Skeletal muscle tissue (tissue), 4 donors: ENCODE measurements around the gene LRRC8D. TPM values are rescaled to one million over a fixed set of nuclear protein-coding genes. Genes with fewer than 3 reads are reported as not detected.

ENCODE experiments used
- H3K27ac ChIP-seq: one replicate; pipeline ENCODE4 v1.7.0; 2013; ENCODE audit warnings: mild to moderate bottlenecking, low read depth, low read length, inconsistent platforms
- H3K27me3 ChIP-seq, 3 donors: one replicate each; pipeline ENCODE4 v1.7.0; 2013; ENCODE audit warnings: low read length in 3 of 3; ENCODE audit not compliant: control insufficient read depth in 3 of 3, insufficient read depth in 3 of 3
- H3K36me3 ChIP-seq, 3 donors: one replicate each; pipeline ENCODE4 v1.7.0; 2013; ENCODE audit warnings: low read length in 3 of 3; ENCODE audit not compliant: control insufficient read depth in 3 of 3, insufficient read depth in 3 of 3
- H3K4me1 ChIP-seq, 3 donors: one replicate each; pipeline ENCODE4 v1.7.0; 2013; ENCODE audit warnings: low read length in 3 of 3, mild to moderate bottlenecking in 3 of 3; ENCODE audit not compliant: control insufficient read depth in 3 of 3, insufficient read depth in 3 of 3
- H3K4me3 ChIP-seq, 3 donors: one replicate each; pipeline ENCODE4 v1.7.0; 2013; ENCODE audit warnings: low read length in 3 of 3
- H3K9ac ChIP-seq, 3 donors: one replicate each; pipeline ENCODE4 v1.7.0; 2013; ENCODE audit warnings: low read length in 3 of 3, mild to moderate bottlenecking in 3 of 3, moderate library complexity in 2 of 3, low read depth in 1 of 3
- H3K9me3 ChIP-seq, 3 donors: one replicate each; pipeline ENCODE4 v1.7.0; 2013; ENCODE audit warnings: low read length in 3 of 3; ENCODE audit not compliant: control insufficient read depth in 3 of 3
- total RNA-seq: library from RNA; depleted of rRNA; stranded (reverse); fragments of >200 nt; gene quantifications from one replicate; pipeline ENCODE4 v1.2.3, GENCODE V29; 2014
- donor health status: Osteomylitis.

LRRC8D gene
- total RNA-seq, 1 donor from 2014 or later = 4.7 TPM

GRCh38 chr1:89953929-89954328, 133.1 kb downstream of the LRRC8D start:
- H3K27ac ChIP-seq = no peak overlapping the region
- no peak overlapping the region for H3K9ac ChIP-seq
- H3K9me3 ChIP-seq = no peaks in the 10 kb centered on the region
- no peaks in the 10 kb centered on the region for H3K36me3 ChIP-seq
- H3K27me3 ChIP-seq = no peaks in the 10 kb centered on the region
- no peak overlapping the region for H3K4me3 ChIP-seq
- H3K4me1 ChIP-seq = no peaks in the 10 kb centered on the region

- Histone ChIP-seq H3K4me3 (no peak overlapping the region), H3K27ac (no peak overlapping the region), H3K9ac (no peak overlapping the region), H3K27me3 (no peaks in the 10 kb centered on the region), H3K36me3 (no peaks in the 10 kb centered on the region), H3K4me1 (no peaks in the 10 kb centered on the region), H3K9me3 (no peaks in the 10 kb centered on the region)
These were observed 133.6 kb downstream of the LRRC8D start for GRCh38 chr1:89954401-89954800.

GRCh38 chr1:89955311-89956205, 134.7 kb downstream of the LRRC8D start:
- Histone ChIP-seq H3K36me3 (no peaks in the 10 kb centered on the region), H3K4me1 (no peaks in the 10 kb centered on the region), H3K9ac (no peak overlapping the region), H3K27me3 (no peaks in the 10 kb centered on the region), H3K4me3 (no peak overlapping the region), H3K27ac (no peak overlapping the region), H3K9me3 (no peaks in the 10 kb centered on the region)

GRCh38 chr1:89957107-89957506, 136.3 kb downstream of the LRRC8D start:
- Histone ChIP-seq H3K9ac (no peak overlapping the region), H3K36me3 (no peaks in the 10 kb centered on the region), H3K4me1 (peaks cover 0 to 3% (median 2%) of the 10 kb centered on the region in 3 donors), H3K9me3 (no peaks in the 10 kb centered on the region), H3K27ac (no peak overlapping the region), H3K27me3 (no peaks in the 10 kb centered on the region), H3K4me3 (no peak overlapping the region)

- H3K27me3 ChIP-seq = no peaks in the 10 kb centered on the region
- H3K4me3 ChIP-seq = no peak overlapping the region
- no peak overlapping the region for H3K9ac ChIP-seq
- peaks cover 0 to 3% (median 2%) of the 10 kb centered on the region in 3 donors for H3K4me1 ChIP-seq
- H3K9me3 ChIP-seq = no peaks in the 10 kb centered on the region
- H3K27ac ChIP-seq = no peak overlapping the region
- no peaks in the 10 kb centered on the region for H3K36me3 ChIP-seq
These were observed 138.2 kb downstream of the LRRC8D start for GRCh38 chr1:89958851-89959654.

GRCh38 chr1:89959719-89960118, 138.9 kb downstream of the LRRC8D start:
- Histone ChIP-seq H3K9ac (no peak overlapping the region), H3K27ac (no peak overlapping the region), H3K36me3 (no peaks in the 10 kb centered on the region), H3K4me3 (no peak overlapping the region), H3K4me1 (peaks cover 0 to 3% (median 2%) of the 10 kb centered on the region in 3 donors), H3K9me3 (no peaks in the 10 kb centered on the region), H3K27me3 (no peaks in the 10 kb centered on the region)

- H3K27ac ChIP-seq = no peak overlapping the region
- H3K4me1 ChIP-seq = peaks cover 0 to 3% (median 2%) of the 10 kb centered on the region in 3 donors
- H3K9me3 ChIP-seq = no peaks in the 10 kb centered on the region
- H3K4me3 ChIP-seq = no peak overlapping the region
- H3K36me3 ChIP-seq = no peaks in the 10 kb centered on the region
- H3K9ac ChIP-seq = no peak overlapping the region
- no peaks in the 10 kb centered on the region for H3K27me3 ChIP-seq
These were observed 141.4 kb downstream of the LRRC8D start for GRCh38 chr1:89962024-89962741.

- H3K4me3 ChIP-seq = no peak overlapping the region
- H3K27ac ChIP-seq = no peak overlapping the region
- no peaks in the 10 kb centered on the region for H3K27me3 ChIP-seq
- H3K36me3 ChIP-seq = no peaks in the 10 kb centered on the region
- H3K9me3 ChIP-seq = no peaks in the 10 kb centered on the region
- peaks cover 0 to 3% (median 2%) of the 10 kb centered on the region in 3 donors for H3K4me1 ChIP-seq
- no peak overlapping the region for H3K9ac ChIP-seq
These were observed 141.9 kb downstream of the LRRC8D start for GRCh38 chr1:89962742-89963075.

GRCh38 chr1:89965193-89965768, 144.4 kb downstream of the LRRC8D start:
- peaks cover 0 to 3% (median 2%) of the 10 kb centered on the region in 3 donors for H3K4me1 ChIP-seq
- H3K27ac ChIP-seq = peak overlapping the region; percentile 13
- no peaks in the 10 kb centered on the region for H3K36me3 ChIP-seq
- no peak overlapping the region for H3K4me3 ChIP-seq
- no peaks in the 10 kb centered on the region for H3K27me3 ChIP-seq
- H3K9ac ChIP-seq = no peak overlapping the region
- H3K9me3 ChIP-seq = no peaks in the 10 kb centered on the region
